Measurements from ENCODE around the gene SLC9B2. TPM values are rescaled to one million over a fixed set of nuclear protein-coding genes. Genes with fewer than 3 reads are reported as not detected.

SLC9B2 gene
- 2.5 and 2.9 TPM in 2 replicates for polyA plus RNA-seq (2013)

DNA sequence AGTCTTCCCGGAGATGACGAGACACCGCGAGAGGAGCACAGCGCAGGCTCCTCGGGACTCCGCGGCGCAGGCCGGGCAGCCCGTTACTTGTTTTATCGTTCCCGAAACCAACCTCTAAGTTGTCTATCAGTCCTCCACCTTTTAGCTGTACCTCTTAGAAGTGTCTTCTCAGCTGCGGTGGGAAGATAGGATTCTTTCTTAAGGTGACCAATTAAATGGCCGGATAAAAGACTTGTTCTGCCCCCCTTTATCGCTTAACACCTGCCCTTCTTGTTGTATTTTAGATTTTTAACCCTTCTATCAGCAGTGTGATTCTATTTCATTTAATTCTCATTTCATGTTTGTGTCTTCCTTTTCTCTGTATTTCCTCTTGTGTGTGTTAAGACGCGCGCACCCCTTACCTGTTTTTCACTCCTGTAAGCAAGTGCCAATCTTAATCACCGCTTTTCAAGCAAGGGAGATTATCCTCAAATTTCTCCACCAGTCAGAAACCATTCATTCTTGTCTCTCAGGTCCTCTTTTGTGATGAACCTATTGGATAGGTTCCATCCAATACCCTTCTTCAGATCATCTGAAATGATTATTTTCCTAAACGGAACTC is at the start of gene SLC9B2:
Gene SLC9B2 (minus strand): TSS at position 15 of the 601 bp plus-strand sequence. CDS start 9,211 bp downstream, outside the sequence.
- H2BK12ac ChIP-seq (ENCODE audit: low read length), result no peak within 1 kb of the TSS
- H3K4ac ChIP-seq (ENCODE audit: low read depth, low read length), result no peak within 1 kb of the TSS
- no peak within 1 kb of the TSS for H3K23ac ChIP-seq (ENCODE audit: low read length)
- no peaks in the 10 kb centered on the region for H3K27me3 ChIP-seq (ENCODE audit: insufficient read depth, low read length)
- no CpG with 5 or more reads among the region's 21 CpGs for WGBS (ENCODE audit: extremely low coverage, insufficient coverage, insufficient read length)
- H4K12ac ChIP-seq (ENCODE audit: low read depth, low read length), result peak within 1 kb of the TSS; percentile 93
- peaks cover 6% of the 10 kb centered on the region for H3K79me2 ChIP-seq (ENCODE audit: control insufficient read depth, insufficient read depth, low read length, poor library complexity)
- H3K14ac ChIP-seq (ENCODE audit: low read length), result peak within 1 kb of the TSS; percentile 90
- H2AFZ ChIP-seq (ENCODE audit: insufficient read depth, low read length, poor library complexity), result peak within 1 kb of the TSS; percentile 95
- H2BK5ac ChIP-seq (ENCODE audit: low read depth, low read length, poor library complexity), result no peak within 1 kb of the TSS
- H3K9me3 ChIP-seq (ENCODE audit: insufficient read depth, low read depth, low read length), result no peaks in the 10 kb centered on the region
- peak within 1 kb of the TSS; percentile 85 for H3K4me3 ChIP-seq (ENCODE audit: low read depth, low read length)
- H3K4me1 ChIP-seq (ENCODE audit: control insufficient read depth in 1 of 2, insufficient read depth in 2 of 2, low read length in 2 of 2), result no peaks in the 10 kb centered on the region
- peak within 1 kb of the TSS; percentile 95 for H3K4me2 ChIP-seq (ENCODE audit: low read length)
- peak within 1 kb of the TSS; percentile 86 for H2BK120ac ChIP-seq (ENCODE audit: insufficient read depth, low read length, poor library complexity)
- H3K79me1 ChIP-seq (ENCODE audit: low read length), result peaks cover 5% of the 10 kb centered on the region
- peak within 1 kb of the TSS; percentile 36 for H4K91ac ChIP-seq (ENCODE audit: low read depth, low read length)
- H3K9ac ChIP-seq (ENCODE audit: low read length), result peak within 1 kb of the TSS; percentile 79
- peaks cover 0 to 3% of the 10 kb centered on the region in 2 experiments for H3K36me3 ChIP-seq (ENCODE audit: control insufficient read depth in 1 of 2, insufficient read depth in 2 of 2, low read length in 2 of 2)
- DNase-seq, result no peak
- peak within 1 kb of the TSS; percentile 97 for H4K8ac ChIP-seq (ENCODE audit: low read depth, low read length)
- no peak within 1 kb of the TSS for H3K27ac ChIP-seq (ENCODE audit: low read depth, low read length)
- no peak within 1 kb of the TSS for H2AK5ac ChIP-seq (ENCODE audit: low read length)
- H3K18ac ChIP-seq (ENCODE audit: low read length), result peak within 1 kb of the TSS; percentile 91

DNA sequence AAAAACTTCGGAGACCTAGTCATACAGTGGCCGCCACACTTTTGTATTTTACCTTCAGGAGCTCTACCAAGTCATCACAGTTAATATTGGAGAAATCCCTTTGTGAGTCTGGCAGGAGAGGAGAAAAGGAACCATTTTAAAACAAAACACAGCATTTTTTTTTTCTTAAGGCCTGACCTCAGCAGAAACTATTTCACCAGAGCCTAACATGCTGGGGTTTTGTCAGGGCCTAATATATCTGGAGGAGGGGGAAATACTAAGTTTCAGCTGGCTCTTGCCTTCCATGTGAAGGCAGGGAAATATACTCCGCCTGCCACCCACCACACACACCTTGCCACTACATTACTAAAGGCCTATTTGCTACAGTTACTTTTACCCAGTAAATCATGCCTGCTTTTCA is 49.6 kb upstream of the SLC9B2 start:
- Histone ChIP-seq H3K9me3 (ENCODE audit: insufficient read depth, low read depth, low read length) (no peaks in the 10 kb centered on the region), H2AFZ (ENCODE audit: insufficient read depth, low read length, poor library complexity) (no peak overlapping the region), H3K36me3 (ENCODE audit: control insufficient read depth in 1 of 2, insufficient read depth in 2 of 2, low read length in 2 of 2) (peaks cover 0 to 2% of the 10 kb centered on the region in 2 experiments), H4K12ac (ENCODE audit: low read depth, low read length) (no peak overlapping the region), H4K8ac (ENCODE audit: low read depth, low read length) (no peak overlapping the region), H3K4me2 (ENCODE audit: low read length) (no peak overlapping the region), H4K91ac (ENCODE audit: low read depth, low read length) (no peak overlapping the region), H3K14ac (ENCODE audit: low read length) (no peak overlapping the region), H2BK5ac (ENCODE audit: low read depth, low read length, poor library complexity) (no peak overlapping the region), H3K79me1 (ENCODE audit: low read length) (no peaks in the 10 kb centered on the region), H3K27me3 (ENCODE audit: insufficient read depth, low read length) (no peaks in the 10 kb centered on the region), H3K18ac (ENCODE audit: low read length) (no peak overlapping the region), H3K23ac (ENCODE audit: low read length) (no peak overlapping the region), H2BK12ac (ENCODE audit: low read length) (no peak overlapping the region), H3K4me3 (ENCODE audit: low read depth, low read length) (no peak overlapping the region), H3K4me1 (ENCODE audit: control insufficient read depth in 1 of 2, insufficient read depth in 2 of 2, low read length in 2 of 2) (no peaks in the 10 kb centered on the region), H3K79me2 (ENCODE audit: control insufficient read depth, insufficient read depth, low read length, poor library complexity) (no peaks in the 10 kb centered on the region), H2BK120ac (ENCODE audit: insufficient read depth, low read length, poor library complexity) (no peak overlapping the region), H3K27ac (ENCODE audit: low read depth, low read length) (no peak overlapping the region), H2AK5ac (ENCODE audit: low read length) (no peak overlapping the region), H3K9ac (ENCODE audit: low read length) (no peak overlapping the region), H3K4ac (ENCODE audit: low read depth, low read length) (no peak overlapping the region)
- no CpG with 5 or more reads among the region's 3 CpGs for WGBS (ENCODE audit: extremely low coverage, insufficient coverage, insufficient read length)
- DNase-seq, result no peak

GRCh38 chr4:103123114-103123513 is 46.6 kb upstream of the SLC9B2 start:
- no peak overlapping the region for H2BK12ac ChIP-seq (ENCODE audit: low read length)
- H3K79me2 ChIP-seq (ENCODE audit: control insufficient read depth, insufficient read depth, low read length, poor library complexity), result no peaks in the 10 kb centered on the region

DNA sequence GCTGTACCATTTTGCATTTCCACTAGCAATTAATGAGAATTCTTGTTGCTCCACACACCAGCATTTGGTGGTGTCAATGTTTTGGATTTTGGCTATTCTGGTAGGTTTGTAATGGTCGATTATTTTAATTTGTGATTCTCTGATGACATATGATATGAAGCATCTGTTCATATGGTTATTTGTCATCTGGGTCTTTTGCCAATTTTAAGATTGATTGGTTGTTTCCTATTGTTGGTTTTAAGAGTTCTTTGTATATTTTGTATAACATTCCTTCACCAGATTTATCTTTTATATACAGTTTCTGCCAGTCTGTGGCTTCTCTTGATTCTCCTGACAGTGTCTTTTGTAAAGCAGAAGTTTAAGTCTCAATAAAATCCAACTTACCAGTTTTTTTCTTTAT is 41.6 kb upstream of the SLC9B2 start:
- no peak overlapping the region for H4K91ac ChIP-seq (ENCODE audit: low read depth, low read length)
- H3K18ac ChIP-seq (ENCODE audit: low read length), result no peak overlapping the region
- no peak overlapping the region for H2BK5ac ChIP-seq (ENCODE audit: low read depth, low read length, poor library complexity)
- no peak overlapping the region for H3K23ac ChIP-seq (ENCODE audit: low read length)
- no peak overlapping the region for H4K8ac ChIP-seq (ENCODE audit: low read depth, low read length)
- H2AK5ac ChIP-seq (ENCODE audit: low read length), result no peak overlapping the region
- H3K36me3 ChIP-seq (ENCODE audit: control insufficient read depth in 1 of 2, insufficient read depth in 2 of 2, low read length in 2 of 2), result peaks cover 0 to 2% of the 10 kb centered on the region in 2 experiments
- no peaks in the 10 kb centered on the region for H3K79me2 ChIP-seq (ENCODE audit: control insufficient read depth, insufficient read depth, low read length, poor library complexity)
- H2BK120ac ChIP-seq (ENCODE audit: insufficient read depth, low read length, poor library complexity), result no peak overlapping the region
- WGBS (ENCODE audit: extremely low coverage, insufficient coverage, insufficient read length), result no CpG with 5 or more reads among the region's 1 CpG
- no peaks in the 10 kb centered on the region for H3K27me3 ChIP-seq (ENCODE audit: insufficient read depth, low read length)
- H3K79me1 ChIP-seq (ENCODE audit: low read length), result no peaks in the 10 kb centered on the region
- H2BK12ac ChIP-seq (ENCODE audit: low read length), result no peak overlapping the region
- H3K9ac ChIP-seq (ENCODE audit: low read length), result no peak overlapping the region
- H2AFZ ChIP-seq (ENCODE audit: insufficient read depth, low read length, poor library complexity), result no peak overlapping the region
- no peaks in the 10 kb centered on the region for H3K4me1 ChIP-seq (ENCODE audit: control insufficient read depth in 1 of 2, insufficient read depth in 2 of 2, low read length in 2 of 2)
- DNase-seq, result no peak
- no peak overlapping the region for H3K4me3 ChIP-seq (ENCODE audit: low read depth, low read length)
- H3K4me2 ChIP-seq (ENCODE audit: low read length), result no peak overlapping the region
- H3K27ac ChIP-seq (ENCODE audit: low read depth, low read length), result no peak overlapping the region
- no peak overlapping the region for H3K14ac ChIP-seq (ENCODE audit: low read length)
- H3K4ac ChIP-seq (ENCODE audit: low read depth, low read length), result no peak overlapping the region
- H4K12ac ChIP-seq (ENCODE audit: low read depth, low read length), result no peak overlapping the region
- no peaks in the 10 kb centered on the region for H3K9me3 ChIP-seq (ENCODE audit: insufficient read depth, low read depth, low read length)

More at GRCh38 chr4:103123114-103123513, 46.6 kb upstream of the SLC9B2 start:
- Histone ChIP-seq H3K27me3 (ENCODE audit: insufficient read depth, low read length) (no peaks in the 10 kb centered on the region), H3K4ac (ENCODE audit: low read depth, low read length) (no peak overlapping the region), H4K91ac (ENCODE audit: low read depth, low read length) (no peak overlapping the region), H2BK120ac (ENCODE audit: insufficient read depth, low read length, poor library complexity) (no peak overlapping the region), H3K14ac (ENCODE audit: low read length) (no peak overlapping the region), H4K12ac (ENCODE audit: low read depth, low read length) (no peak overlapping the region), H3K4me1 (ENCODE audit: control insufficient read depth in 1 of 2, insufficient read depth in 2 of 2, low read length in 2 of 2) (no peaks in the 10 kb centered on the region), H3K36me3 (ENCODE audit: control insufficient read depth in 1 of 2, insufficient read depth in 2 of 2, low read length in 2 of 2) (peaks cover 0 to 2% of the 10 kb centered on the region in 2 experiments), H3K4me3 (ENCODE audit: low read depth, low read length) (no peak overlapping the region), H3K23ac (ENCODE audit: low read length) (no peak overlapping the region), H3K27ac (ENCODE audit: low read depth, low read length) (no peak overlapping the region), H3K18ac (ENCODE audit: low read length) (no peak overlapping the region), H3K9me3 (ENCODE audit: insufficient read depth, low read depth, low read length) (no peaks in the 10 kb centered on the region), H2AFZ (ENCODE audit: insufficient read depth, low read length, poor library complexity) (no peak overlapping the region), H3K79me1 (ENCODE audit: low read length) (no peaks in the 10 kb centered on the region), H2AK5ac (ENCODE audit: low read length) (no peak overlapping the region), H3K9ac (ENCODE audit: low read length) (no peak overlapping the region), H2BK5ac (ENCODE audit: low read depth, low read length, poor library complexity) (no peak overlapping the region), H3K4me2 (ENCODE audit: low read length) (no peak overlapping the region), H4K8ac (ENCODE audit: low read depth, low read length) (no peak overlapping the region)
- DNase-seq, result no peak
- no CpG with 5 or more reads among the region's 3 CpGs for WGBS (ENCODE audit: extremely low coverage, insufficient coverage, insufficient read length)

Data from trophoblast cell (in vitro differentiated cells and primary cell).